ENCODE results near the gene KLHL30. TPM values are rescaled to one million over a fixed set of nuclear protein-coding genes. Genes with fewer than 3 reads are reported as not detected.

KLHL30 gene
- total RNA-seq, 4 donors from 2014 or later = 0.14 to 5.6 TPM; not detected in 2

GRCh38 chr2:238182362-238182761 lies 43.9 kb downstream of the KLHL30 start:
- no peak overlapping the region for H3K27ac ChIP-seq
- no peaks in the 10 kb centered on the region for H3K9me3 ChIP-seq
- DNase-seq = no peak
- H3K4me1 ChIP-seq = no peaks in the 10 kb centered on the region
- no peaks in the 10 kb centered on the region for H3K27me3 ChIP-seq
- H3K4me3 ChIP-seq = no peak overlapping the region
- 78 to 100% methylated on average over 1 to 6 of the region's 6 CpGs for WGBS, 2 donors (ENCODE audit: low coverage in 1 of 2)
- intact Hi-C loops (cut with DNase I; ENCODE audit: low total_unique reads) (no loop called here), in situ Hi-C loops (cut with MboI; ENCODE audit: low pct_ligation_motif_present in 1 of 4, low pct_unique_long_range_greater_than_20kb in 1 of 4, low sequenced_read_pairs in 3 of 4) (no loop called here)
- no peak for TF ChIP-seq EP300 (IDR thresholded peaks at IDR 0.05; ENCODE audit: low read depth)
- TF ChIP-seq, protein P1, sequence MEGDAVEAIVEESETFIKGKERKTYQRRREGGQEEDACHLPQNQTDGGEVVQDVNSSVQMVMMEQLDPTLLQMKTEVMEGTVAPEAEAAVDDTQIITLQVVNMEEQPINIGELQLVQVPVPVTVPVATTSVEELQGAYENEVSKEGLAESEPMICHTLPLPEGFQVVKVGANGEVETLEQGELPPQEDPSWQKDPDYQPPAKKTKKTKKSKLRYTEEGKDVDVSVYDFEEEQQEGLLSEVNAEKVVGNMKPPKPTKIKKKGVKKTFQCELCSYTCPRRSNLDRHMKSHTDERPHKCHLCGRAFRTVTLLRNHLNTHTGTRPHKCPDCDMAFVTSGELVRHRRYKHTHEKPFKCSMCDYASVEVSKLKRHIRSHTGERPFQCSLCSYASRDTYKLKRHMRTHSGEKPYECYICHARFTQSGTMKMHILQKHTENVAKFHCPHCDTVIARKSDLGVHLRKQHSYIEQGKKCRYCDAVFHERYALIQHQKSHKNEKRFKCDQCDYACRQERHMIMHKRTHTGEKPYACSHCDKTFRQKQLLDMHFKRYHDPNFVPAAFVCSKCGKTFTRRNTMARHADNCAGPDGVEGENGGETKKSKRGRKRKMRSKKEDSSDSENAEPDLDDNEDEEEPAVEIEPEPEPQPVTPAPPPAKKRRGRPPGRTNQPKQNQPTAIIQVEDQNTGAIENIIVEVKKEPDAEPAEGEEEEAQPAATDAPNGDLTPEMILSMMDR (IDR thresholded peaks at IDR 0.05) = no peak
- TF ChIP-seq POLR2A (IDR thresholded peaks at IDR 0.05) = no peak
- TF ChIP-seq POLR2AphosphoS5 (IDR thresholded peaks at IDR 0.05) = no peak
- H3K36me3 ChIP-seq = peaks cover 0 to 96% (median 45%) of the 10 kb centered on the region in 4 donors

- no peak for TF ChIP-seq EP300 (IDR thresholded peaks at IDR 0.05; ENCODE audit: low read depth)
- no peak for TF ChIP-seq POLR2A (IDR thresholded peaks at IDR 0.05)
- TF ChIP-seq POLR2AphosphoS5 (IDR thresholded peaks at IDR 0.05) = no peak
- H3K9me3 ChIP-seq = no peaks in the 10 kb centered on the region
- no peaks in the 10 kb centered on the region for H3K27me3 ChIP-seq
- no peaks in the 10 kb centered on the region for H3K4me1 ChIP-seq
- no peak for DNase-seq
- intact Hi-C loops (cut with DNase I; ENCODE audit: low total_unique reads) (no loop called here), in situ Hi-C loops (cut with MboI; ENCODE audit: low pct_ligation_motif_present in 1 of 4, low pct_unique_long_range_greater_than_20kb in 1 of 4, low sequenced_read_pairs in 3 of 4) (no loop called here)
- no peak overlapping the region for H3K4me3 ChIP-seq
- H3K27ac ChIP-seq = no peak overlapping the region
- H3K36me3 ChIP-seq = peaks cover 0 to 94% (median 46%) of the 10 kb centered on the region in 4 donors
- WGBS, 2 donors (ENCODE audit: low coverage in 1 of 2) = 88 to 94% methylated on average over 2 to 4 of the region's 4 CpGs
Observed at GRCh38 chr2:238183821-238184220, 45.4 kb downstream of the KLHL30 start.

GRCh38 chr2:238187618-238188548 lies 49.4 kb downstream of the KLHL30 start:
- no peak overlapping the region for H3K4me3 ChIP-seq
- intact Hi-C loops (cut with DNase I; ENCODE audit: low total_unique reads) (no loop called here), in situ Hi-C loops (cut with MboI; ENCODE audit: low pct_ligation_motif_present in 1 of 4, low pct_unique_long_range_greater_than_20kb in 1 of 4, low sequenced_read_pairs in 3 of 4) (no loop called here)
- DNase-seq = no peak
- H3K36me3 ChIP-seq = peaks cover 0 to 82% (median 42%) of the 10 kb centered on the region in 4 donors
- H3K4me1 ChIP-seq = no peaks in the 10 kb centered on the region
- TF ChIP-seq POLR2A (IDR thresholded peaks at IDR 0.05) (no peak), POLR2AphosphoS5 (IDR thresholded peaks at IDR 0.05) (no peak), EP300 (IDR thresholded peaks at IDR 0.05; ENCODE audit: low read depth) (no peak)
- TF ChIP-seq, protein P1 (IDR thresholded peaks at IDR 0.05) = no peak
- no peaks in the 10 kb centered on the region for H3K27me3 ChIP-seq
- no peak overlapping the region for H3K27ac ChIP-seq
- no peaks in the 10 kb centered on the region for H3K9me3 ChIP-seq
- WGBS, 2 donors (ENCODE audit: low coverage in 1 of 2) = 95 to 97% methylated on average over 6 to 17 of the region's 17 CpGs

- 92 to 100% methylated on average over 2 of the region's 2 CpGs for WGBS, 2 donors (ENCODE audit: low coverage in 1 of 2)
Observed at GRCh38 chr2:238190445-238190844, 52.0 kb downstream of the KLHL30 start.

More at GRCh38 chr2:238190445-238190844, 52.0 kb downstream of the KLHL30 start:
- intact Hi-C loops (cut with DNase I; ENCODE audit: low total_unique reads) = loop anchor here (10.0 kb wide), 1 partner anchor 74 kb away; no protein-coding TSS in a partner anchor
- TF ChIP-seq, protein P1 (IDR thresholded peaks at IDR 0.05) = no peak
- TF ChIP-seq POLR2AphosphoS5 (IDR thresholded peaks at IDR 0.05) = no peak
- no peak for TF ChIP-seq POLR2A (IDR thresholded peaks at IDR 0.05)
- no peak for TF ChIP-seq EP300 (IDR thresholded peaks at IDR 0.05; ENCODE audit: low read depth)
- in situ Hi-C loops (cut with MboI; ENCODE audit: low pct_ligation_motif_present in 1 of 4, low pct_unique_long_range_greater_than_20kb in 1 of 4, low sequenced_read_pairs in 3 of 4) = no loop called here
- Histone ChIP-seq H3K27me3 (no peaks in the 10 kb centered on the region), H3K4me1 (no peaks in the 10 kb centered on the region), H3K9me3 (no peaks in the 10 kb centered on the region), H3K4me3 (no peak overlapping the region), H3K27ac (no peak overlapping the region), H3K36me3 (peaks cover 0 to 75% (median 35%) of the 10 kb centered on the region in 4 donors)
- no peak for DNase-seq

Other genes starting within 250 kb of the KLHL30 start
- gene UBE2F, start 171.7 kb upstream of the KLHL30 start, total RNA-seq = 10 to 100 TPM; 66.8 to 79.4 (median 70.5) TPM
- 10 to 100 TPM in 3 of 4 donors, 1 to 10 TPM in 1; 9.4 to 24.3 (median 11.1) TPM for gene SCLY, start 77.7 kb upstream of the KLHL30 start, total RNA-seq
- gene ESPNL, start 38.3 kb upstream of the KLHL30 start, total RNA-seq = 1 to 10 TPM in 2 of 4 donors, under 1 TPM in 2; 0.14 to 4.4 (median 0.72) TPM
- under 1 TPM in 1 of 4 donors, not detected in 3; 0.41 TPM for gene ERFE, start 20.3 kb downstream of the KLHL30 start, total RNA-seq
- gene ILKAP, start 65.0 kb downstream of the KLHL30 start, total RNA-seq = 10 to 100 TPM; 16.3 to 40.0 (median 32.1) TPM
- gene HES6, start 101.4 kb downstream of the KLHL30 start, total RNA-seq = 10 to 100 TPM; 15.0 to 94.5 (median 31.7) TPM
- 10 to 100 TPM; 19.1 to 67.3 (median 32.3) TPM for gene PER2, start 149.9 kb downstream of the KLHL30 start, total RNA-seq
- gene TRAF3IP1, start 181.8 kb downstream of the KLHL30 start, total RNA-seq = 10 to 100 TPM in 3 of 4 donors, 1 to 10 TPM in 1; 1.1 to 14.1 (median 10.4) TPM

Data from transverse colon (tissue), 4 donors.